IMR-90 (cell line): ENCODE data around the gene PCGF3. TPM values are rescaled to one million over a fixed set of nuclear protein-coding genes. Genes with fewer than 3 reads are reported as not detected.
"Not testable (repeated sequence)": the region's sequence is repeated elsewhere in the genome, so short reads cannot be mapped to it uniquely, and the experiment has no call there.

ENCODE experiments used
- ATAC-seq: fragments of 200-7000 bp; cut with Tn5 transposase; 2 replicates; pipeline ENCODE4 v1.9.1; 2020; ENCODE audit warnings: low read depth, mild to moderate bottlenecking, moderate library complexity
- BruUV-seq: library from RNA; stranded (reverse); fragments of 400-500 nt; replicated peaks from 2 replicates; lab custom pipeline; 2021; lab: Mats Ljungman, UMichigan
- CTCF ChIA-PET: fragments of 300-600 bp; formaldehyde crosslinking; extraction: SDS; loops from one replicate; lab custom pipeline; 2021; ENCODE audit warnings: antibody characterized with exemption; lab: Yijun Ruan, JAX
- POLR2A ChIA-PET: fragments of 300-600 bp; sonication (Branson Sonifier 250); formaldehyde crosslinking; loops from one replicate; lab custom pipeline; 2022; ENCODE audit warnings: antibody characterized with exemption; ENCODE audit not compliant: unreplicated experiment; lab: Charles Lee
- DNase-seq: peaks from one replicate; pipeline ENCODE4 v3.0.0; 2013
- H2AFZ ChIP-seq: replicated peaks from 2 replicates; pipeline ENCODE3; 2013; ENCODE audit warnings: low read length, mild to moderate bottlenecking; ENCODE audit not compliant: poor library complexity
- H2AK5ac ChIP-seq: 2 replicates; pipeline ENCODE4 v1.6.1; 2013; ENCODE audit warnings: low read depth, low read length, inconsistent platforms
- H2AK9ac ChIP-seq: replicated peaks from 2 replicates; pipeline ENCODE3; 2013; ENCODE audit warnings: mild to moderate bottlenecking, low read depth, low read length, moderate library complexity; ENCODE audit not compliant: poor library complexity
- H2BK120ac ChIP-seq: 2 replicates; pipeline ENCODE4 v1.6.1; 2013; ENCODE audit warnings: low read depth, low read length, inconsistent platforms
- H2BK15ac ChIP-seq: 3 replicates; pipeline ENCODE4 v1.6.1; 2013; ENCODE audit warnings: low read depth, low read length, inconsistent platforms
- H2BK20ac ChIP-seq: 2 replicates; pipeline ENCODE4 v1.6.1; 2013; ENCODE audit warnings: low read depth, mild to moderate bottlenecking, inconsistent platforms, low read length, moderate library complexity
- H2BK5ac ChIP-seq: 2 replicates; pipeline ENCODE4 v1.6.1; 2013; ENCODE audit warnings: mild to moderate bottlenecking, low read depth, low read length, inconsistent platforms; ENCODE audit not compliant: poor library complexity, severe bottlenecking
- H3K14ac ChIP-seq: replicated peaks from 2 replicates; pipeline ENCODE4 v1.6.1; 2013; ENCODE audit warnings: low read depth, low read length, inconsistent platforms
- H3K18ac ChIP-seq: 2 replicates; pipeline ENCODE4 v1.6.1; 2013; ENCODE audit warnings: low read depth, low read length, control low read depth
- H3K23ac ChIP-seq: 2 replicates; pipeline ENCODE4 v1.6.1; 2013; ENCODE audit warnings: low read depth, low read length, inconsistent platforms
- H3K27ac ChIP-seq: 2 replicates; pipeline ENCODE4 v1.5.1; 2013; ENCODE audit warnings: mild to moderate bottlenecking, control low read depth, low read length; ENCODE audit not compliant: insufficient read depth
- H3K27me3 ChIP-seq: 2 replicates; pipeline ENCODE4 v1.6.1; 2013; ENCODE audit warnings: low read length; ENCODE audit not compliant: control insufficient read depth, insufficient read depth
- H3K36me3 ChIP-seq: 2 replicates; pipeline ENCODE4 v1.6.1; 2013; ENCODE audit warnings: low read length, mixed read lengths; ENCODE audit not compliant: control insufficient read depth, insufficient read depth
- H3K4ac ChIP-seq: 2 replicates; pipeline ENCODE4 v1.6.1; 2013; ENCODE audit warnings: low read depth, low read length, inconsistent platforms
- H3K4me1 ChIP-seq: 2 replicates; pipeline ENCODE4 v1.6.1; 2013; ENCODE audit warnings: low read length, mixed read lengths; ENCODE audit not compliant: control insufficient read depth, insufficient read depth
- H3K4me2 ChIP-seq: 2 replicates; pipeline ENCODE4 v1.6.1; 2013; ENCODE audit warnings: low read depth, mild to moderate bottlenecking, control low read depth, low read length, moderate library complexity
- H3K4me3 ChIP-seq: 2 replicates; pipeline ENCODE4 v1.5.1; 2013; ENCODE audit warnings: low read depth, mild to moderate bottlenecking, control low read depth, low read length, moderate library complexity; ENCODE audit not compliant: insufficient read depth
- H3K56ac ChIP-seq: 2 replicates; pipeline ENCODE4 v1.6.1; 2013; ENCODE audit warnings: low read length, inconsistent platforms; ENCODE audit not compliant: insufficient read depth; ENCODE audit errors: extremely low read depth
- H3K79me1 ChIP-seq, 2 experiments: 2 replicates each; pipeline ENCODE4 v1.6.1; 2013; ENCODE audit warnings: low read length in 2 of 2, inconsistent platforms in 1 of 2, low read depth in 1 of 2
- H3K9ac ChIP-seq: 2 replicates; pipeline ENCODE4 v1.6.1; 2013; ENCODE audit warnings: low read depth, low read length, control low read depth
- H3K9me1 ChIP-seq: 2 replicates; pipeline ENCODE4 v1.6.1; 2013; ENCODE audit warnings: low read length, inconsistent platforms; ENCODE audit not compliant: insufficient read depth
- H3K9me3 ChIP-seq: 2 replicates; pipeline ENCODE4 v1.6.1; 2013; ENCODE audit warnings: low read length; ENCODE audit not compliant: control insufficient read depth, insufficient read depth
- H4K20me1 ChIP-seq: 2 replicates; pipeline ENCODE4 v1.6.1; 2013; ENCODE audit warnings: low read length, inconsistent platforms; ENCODE audit not compliant: insufficient read depth
- H4K5ac ChIP-seq: 2 replicates; pipeline ENCODE4 v1.6.1; 2013; ENCODE audit warnings: mild to moderate bottlenecking, low read depth, low read length, control low read depth
- H4K8ac ChIP-seq, 2 experiments: 2 replicates each; pipeline ENCODE4 v1.6.1; 2013; ENCODE audit warnings: low read depth in 2 of 2, low read length in 2 of 2, control low read depth in 1 of 2, inconsistent platforms in 1 of 2
- H4K91ac ChIP-seq: 2 replicates; pipeline ENCODE4 v1.6.1; 2013; ENCODE audit warnings: low read depth, low read length, inconsistent platforms; ENCODE audit not compliant: insufficient read depth
- WGBS, 2 experiments: methylation state at CpG; one replicate each; pipeline versions ENCODE4 v1.1.5 to v1.1.7; 2013; ENCODE audit warnings: missing lambda C conversion rate in 2 of 2; ENCODE audit not compliant: insufficient read length in 1 of 2; ENCODE audit errors: extremely low coverage in 2 of 2; 5-methylcytosine and 5-hydroxymethylcytosine counted together
- dilution Hi-C: fragments of 300-500 bp; cut with HindIII; formaldehyde crosslinking; loops from one replicate; pipeline ENCODE4 v1.14.3; 2018; ENCODE audit warnings: low sequenced_read_pairs; ENCODE audit not compliant: unreplicated experiment
- in situ Hi-C: fragments of 300-500 bp; cut with MboI; formaldehyde crosslinking; loops from 3 replicates; pipeline ENCODE4 v1.14.3; 2019; ENCODE audit warnings: low sequenced_read_pairs, inconsistent platforms, mixed read lengths
- intact Hi-C: fragments of 100-400 bp; cut with micrococcal nuclease; formaldehyde crosslinking; loops from 2 replicates; pipeline ENCODE4 v1.10.0; 2022
- polyA plus RNA-seq, 3 experiments: library from polyadenylated mRNA; depleted of rRNA; stranded (reverse); fragments of >200 nt; gene quantifications; 2 replicates each; pipeline ENCODE4 v1.2.3, GENCODE V29; 2012; ENCODE audit warnings: low replicate concordance in 1 of 3
- total RNA-seq: library from RNA; depleted of rRNA; stranded (reverse); fragments of >200 nt; gene quantifications from 2 replicates; pipeline ENCODE4 v1.2.3, GENCODE V29; 2012

PCGF3 gene
- total and polyA plus RNA-seq, 2 of the 4 experiments (the other 2 are of a cell fraction): 40.0 to 55.3 TPM

GRCh38 chr4:730946-731904 lies 25.6 kb downstream of the PCGF3 start:
- intact Hi-C loops, ATAC-seq, CTCF ChIA-PET: not testable (repeated sequence)

GRCh38 chr4:731954-732353 lies 26.3 kb downstream of the PCGF3 start:
- H4K8ac ChIP-seq, H2BK15ac ChIP-seq, BruUV-seq, H3K4me1 ChIP-seq, ATAC-seq, H3K9me1 ChIP-seq, H3K9ac ChIP-seq, CTCF ChIA-PET, intact Hi-C loops, H2AFZ ChIP-seq, H3K4me2 ChIP-seq, H2BK120ac ChIP-seq, H3K23ac ChIP-seq, H2AK5ac ChIP-seq, H3K18ac ChIP-seq, H3K4ac ChIP-seq, H2AK9ac ChIP-seq, H3K27me3 ChIP-seq, in situ Hi-C loops, H3K9me3 ChIP-seq, H4K91ac ChIP-seq, H2BK20ac ChIP-seq, H3K56ac ChIP-seq, H3K14ac ChIP-seq, DNase-seq, POLR2A ChIA-PET, H4K5ac ChIP-seq, dilution Hi-C loops, H2BK5ac ChIP-seq, H3K4me3 ChIP-seq, H3K27ac ChIP-seq: not testable (repeated sequence)
- H3K79me1 ChIP-seq: peaks cover 15 to 48% of the 10 kb centered on the region in 2 experiments
- WGBS, 2 experiments: no CpG with 5 or more reads among the region's 27 CpGs
- peaks cover 45% of the 10 kb centered on the region for H4K20me1 ChIP-seq
- peaks cover 46% of the 10 kb centered on the region for H3K36me3 ChIP-seq

More at GRCh38 chr4:730946-731904, 25.6 kb downstream of the PCGF3 start:
- H2BK20ac ChIP-seq, H3K4ac ChIP-seq, H3K23ac ChIP-seq, H2BK120ac ChIP-seq, H3K14ac ChIP-seq, H3K27ac ChIP-seq, H3K4me2 ChIP-seq, H4K8ac ChIP-seq, H4K91ac ChIP-seq, H3K9ac ChIP-seq, H2BK15ac ChIP-seq, H2AFZ ChIP-seq, H3K4me3 ChIP-seq, in situ Hi-C loops, H2AK5ac ChIP-seq, H2BK5ac ChIP-seq, H3K27me3 ChIP-seq, H3K18ac ChIP-seq, DNase-seq, H4K5ac ChIP-seq, H3K4me1 ChIP-seq, BruUV-seq, H2AK9ac ChIP-seq, H3K9me3 ChIP-seq, H3K9me1 ChIP-seq, POLR2A ChIA-PET, dilution Hi-C loops, H3K56ac ChIP-seq: not testable (repeated sequence)
- WGBS, 2 experiments: 98% methylated on average over 20 of the region's 68 CpGs; no CpG with 5 or more reads in 1 of the 2 experiments
- Histone ChIP-seq H3K36me3 (peaks cover 45% of the 10 kb centered on the region), H3K79me1 (peaks cover 15 to 55% of the 10 kb centered on the region in 2 experiments), H4K20me1 (peaks cover 52% of the 10 kb centered on the region)
